ENCODE measurements around the gene LDLRAD4.

The LDLRAD4 gene

DNA sequence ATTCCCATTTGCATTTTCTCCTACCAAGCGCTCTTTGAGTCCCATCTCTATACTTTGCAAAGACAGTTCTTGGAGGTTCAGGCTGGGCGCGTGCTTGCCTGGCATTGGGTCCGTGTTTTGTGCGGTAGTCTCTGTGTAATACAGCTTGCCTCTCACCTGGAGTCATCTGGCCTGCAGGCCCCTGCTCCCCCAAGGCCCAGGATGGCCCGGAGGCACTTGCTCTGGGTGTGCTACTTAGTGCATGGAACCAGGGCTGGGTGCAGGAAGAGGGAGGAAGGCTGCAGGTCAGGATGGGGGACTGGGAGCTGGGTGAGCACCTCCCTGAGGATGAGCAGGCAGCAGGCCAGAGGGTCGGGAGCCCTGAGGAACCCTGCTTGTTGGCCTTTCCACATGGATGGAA, 220.9 kb downstream of the LDLRAD4 start:
- no peak for DNase-seq

DNA sequence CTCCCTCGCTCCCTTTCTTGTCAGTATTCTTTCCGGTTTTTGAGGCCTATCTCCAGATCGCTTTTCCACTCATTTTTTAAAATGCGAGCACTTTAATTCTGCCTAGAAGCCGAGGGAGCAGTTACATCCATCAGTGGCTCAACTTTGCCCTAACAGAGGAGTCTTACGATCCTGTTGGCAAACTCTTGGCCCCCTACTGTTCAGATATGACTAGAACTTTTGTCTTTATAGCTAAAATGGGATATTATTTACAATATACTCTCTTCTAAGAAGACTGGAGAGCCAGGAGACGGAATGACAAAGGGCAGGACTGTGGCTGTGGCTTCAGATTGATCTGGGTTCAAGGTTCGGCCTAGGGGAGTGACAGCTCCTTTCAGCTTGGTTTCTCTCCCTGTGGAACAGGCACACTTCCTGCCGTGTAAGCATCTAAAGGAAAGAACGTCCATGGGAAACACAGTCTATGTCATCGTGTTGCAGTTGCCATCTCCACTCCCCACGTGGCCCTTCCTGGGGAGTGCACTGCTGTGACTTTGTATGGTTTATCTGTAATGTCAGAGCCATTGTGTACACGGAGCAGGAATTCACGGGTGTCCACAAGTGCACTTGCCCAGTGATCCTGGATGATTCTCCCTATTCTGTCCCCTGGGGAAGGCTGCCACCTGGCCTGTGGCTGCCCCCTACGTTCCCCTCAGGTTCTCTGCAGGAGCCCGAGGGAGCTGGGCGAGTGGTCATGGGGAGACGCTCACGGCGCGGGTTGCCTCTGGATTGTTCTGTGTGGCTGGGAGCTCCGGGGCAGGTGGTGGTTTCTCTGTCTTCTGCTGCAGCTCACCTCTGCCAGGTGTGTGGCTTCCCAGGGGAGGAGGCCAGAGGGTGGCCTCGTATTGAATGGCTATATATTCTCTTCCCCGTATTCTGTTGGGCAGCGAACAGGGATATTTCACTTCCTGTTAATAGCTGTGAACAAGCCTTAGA, 222.0 kb downstream of the LDLRAD4 start:
- no peak for DNase-seq

DNA sequence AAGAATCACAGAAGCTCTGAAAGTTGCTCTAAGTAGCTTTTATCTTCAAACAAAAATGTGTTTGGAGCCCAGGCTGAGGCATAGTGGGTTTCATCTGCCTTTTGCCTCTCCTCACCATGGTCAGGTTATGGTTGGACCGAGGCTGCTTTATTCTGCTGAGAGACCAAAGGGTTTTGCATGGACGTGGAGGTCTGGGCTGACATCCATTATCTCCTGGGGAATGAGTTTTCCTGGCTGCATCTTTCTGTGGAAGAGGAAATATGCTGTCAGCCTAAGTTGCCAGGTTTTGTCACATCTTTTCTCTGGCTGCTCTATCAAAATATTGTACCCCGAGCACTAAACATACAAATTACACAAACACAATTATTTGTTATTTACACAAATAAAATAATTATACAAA, 223.2 kb downstream of the LDLRAD4 start:
- no peak for DNase-seq

DNA sequence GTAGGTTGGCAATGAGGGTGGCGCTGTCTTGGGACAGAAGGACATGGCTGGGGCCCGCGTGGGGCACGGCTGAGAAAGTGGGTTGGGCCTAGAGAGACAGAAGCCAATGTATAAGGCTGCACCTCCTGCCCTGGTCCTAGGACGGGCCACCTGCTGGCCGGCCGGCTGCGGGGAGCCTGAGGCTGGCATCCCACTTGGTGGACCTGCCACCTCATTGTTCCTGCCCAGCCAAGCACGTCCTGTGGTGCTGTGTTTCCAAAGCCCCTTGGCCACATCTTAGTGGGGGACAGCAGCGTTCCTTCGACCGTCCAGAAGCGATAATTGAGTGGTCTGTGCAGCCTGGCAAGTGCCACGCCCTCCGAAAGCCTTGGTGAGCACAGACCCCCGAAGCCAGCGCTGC, 223.9 kb downstream of the LDLRAD4 start:
- no peak for DNase-seq

DNA sequence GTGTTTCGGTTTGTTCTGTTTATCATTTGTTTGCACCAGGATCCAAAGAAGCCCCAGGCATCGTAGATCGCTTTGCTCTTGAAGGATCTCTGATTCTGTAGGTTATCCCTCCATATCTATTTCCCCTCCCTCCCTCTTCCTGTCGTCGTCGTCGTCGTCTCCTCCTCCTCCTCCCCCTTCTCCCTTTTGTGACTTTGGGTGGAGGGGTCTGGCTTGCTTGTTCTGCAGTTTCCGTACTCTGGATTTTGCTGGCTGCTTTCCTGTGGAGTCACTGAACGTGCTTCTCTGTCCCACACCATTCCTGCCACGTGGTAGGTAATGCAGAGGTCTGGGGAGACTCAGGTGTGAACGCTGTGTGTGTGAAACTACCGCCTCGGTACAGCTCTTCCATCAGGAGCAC, 225.0 kb downstream of the LDLRAD4 start:
- no peak for DNase-seq

DNA sequence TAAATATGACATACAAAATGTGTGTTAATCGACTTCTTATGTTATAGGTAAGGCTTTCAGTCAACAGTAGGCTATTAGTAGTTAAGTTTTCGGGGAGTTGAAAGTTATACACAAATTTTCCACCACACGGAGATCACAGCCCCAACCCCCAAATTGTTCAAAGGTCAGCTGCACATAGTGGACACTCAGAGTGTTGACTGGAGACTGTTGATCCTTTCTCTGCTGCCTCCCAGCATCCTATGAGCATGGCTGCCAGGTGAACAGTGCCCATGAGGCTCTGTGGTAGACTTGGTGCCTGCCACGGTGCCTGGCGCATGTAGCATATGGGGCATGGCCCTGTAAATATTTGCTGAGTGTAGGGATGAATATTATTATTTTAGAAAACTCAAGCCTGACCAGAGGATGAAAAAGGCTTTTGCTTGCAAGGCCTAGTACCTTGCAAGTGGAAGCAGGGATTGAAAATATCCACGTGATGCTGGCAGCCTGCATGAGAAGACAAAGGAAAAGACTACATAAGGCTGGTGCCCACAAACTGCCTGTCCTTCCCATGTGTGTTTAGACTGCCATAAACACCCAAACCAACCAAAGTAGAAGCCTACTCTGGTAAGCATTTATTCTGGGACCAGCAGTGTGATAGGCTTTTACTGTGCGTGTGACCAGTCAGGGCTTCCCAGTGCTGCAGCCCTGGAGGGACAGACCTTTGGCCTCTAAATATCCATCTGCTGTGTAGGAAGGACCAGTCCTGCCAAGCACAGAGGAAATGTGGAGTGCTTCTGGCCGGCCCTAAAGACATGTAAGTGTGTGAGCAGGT, 226.1 kb downstream of the LDLRAD4 start:
- no peak for DNase-seq

- no peak for DNase-seq
These were observed 226.8 kb downstream of the LDLRAD4 start for GRCh38 chr18:13445241-13445897.

DNA sequence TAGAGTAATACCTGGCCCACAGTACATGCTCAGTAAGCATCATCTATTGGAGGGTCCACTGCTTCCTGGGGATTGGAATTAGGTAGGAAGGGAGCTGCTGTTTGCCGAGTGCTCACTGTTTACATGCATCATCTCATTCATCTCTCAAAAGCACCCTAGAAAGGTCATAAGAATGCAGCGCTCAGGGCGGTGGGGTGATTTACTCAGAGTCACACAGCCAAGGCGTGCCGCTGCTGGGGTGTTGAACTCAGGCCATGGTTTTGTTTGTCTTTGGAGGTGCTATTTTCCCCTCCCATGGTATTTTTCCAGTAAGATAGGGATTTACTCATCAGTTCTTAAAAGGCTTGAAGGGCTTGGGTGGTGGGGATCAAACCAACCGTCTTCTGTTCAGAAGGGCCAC, 227.5 kb downstream of the LDLRAD4 start:
- no peak for DNase-seq

DNA sequence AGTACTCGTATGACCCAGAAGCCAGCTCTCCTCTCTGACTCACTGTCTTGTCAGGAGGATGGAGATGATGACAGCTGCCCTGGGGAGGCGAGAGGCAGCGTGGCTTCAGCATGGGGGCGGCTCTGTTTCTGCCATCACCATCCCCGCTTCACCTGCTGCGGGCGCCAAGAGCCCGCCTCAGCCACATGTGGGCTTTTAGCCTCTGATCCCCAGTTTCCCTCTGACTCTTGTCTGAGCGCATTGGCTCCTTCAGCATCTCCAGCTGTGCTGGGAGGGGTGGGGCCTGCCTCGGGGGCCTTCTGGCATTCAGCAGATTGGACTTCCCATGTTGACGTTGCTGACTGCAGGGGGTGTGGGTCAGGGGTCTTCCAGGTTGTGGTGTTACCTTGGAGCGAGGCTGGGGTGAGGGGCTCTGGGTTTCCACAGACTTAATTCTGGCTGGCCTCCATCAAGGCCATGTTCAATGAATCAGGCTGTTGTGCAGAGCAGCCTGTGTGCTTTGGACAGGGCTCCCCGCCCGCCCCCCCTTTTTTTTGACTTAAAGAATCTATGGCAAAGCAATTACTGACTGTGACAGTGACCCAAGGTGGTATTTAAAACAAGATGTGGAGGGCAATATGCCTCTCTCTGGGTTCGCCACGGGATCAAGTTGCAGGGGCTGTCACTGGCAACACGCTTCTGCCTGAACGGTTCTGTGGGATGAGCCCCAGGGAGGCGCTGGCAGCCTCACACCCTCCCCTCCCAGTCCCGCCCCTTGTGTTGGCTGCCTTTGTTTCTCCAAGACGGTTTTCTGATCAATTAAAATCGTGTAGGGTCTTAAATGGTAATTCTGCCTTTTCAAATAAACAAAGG, 228.3 kb downstream of the LDLRAD4 start:
- no peak for DNase-seq

DNA sequence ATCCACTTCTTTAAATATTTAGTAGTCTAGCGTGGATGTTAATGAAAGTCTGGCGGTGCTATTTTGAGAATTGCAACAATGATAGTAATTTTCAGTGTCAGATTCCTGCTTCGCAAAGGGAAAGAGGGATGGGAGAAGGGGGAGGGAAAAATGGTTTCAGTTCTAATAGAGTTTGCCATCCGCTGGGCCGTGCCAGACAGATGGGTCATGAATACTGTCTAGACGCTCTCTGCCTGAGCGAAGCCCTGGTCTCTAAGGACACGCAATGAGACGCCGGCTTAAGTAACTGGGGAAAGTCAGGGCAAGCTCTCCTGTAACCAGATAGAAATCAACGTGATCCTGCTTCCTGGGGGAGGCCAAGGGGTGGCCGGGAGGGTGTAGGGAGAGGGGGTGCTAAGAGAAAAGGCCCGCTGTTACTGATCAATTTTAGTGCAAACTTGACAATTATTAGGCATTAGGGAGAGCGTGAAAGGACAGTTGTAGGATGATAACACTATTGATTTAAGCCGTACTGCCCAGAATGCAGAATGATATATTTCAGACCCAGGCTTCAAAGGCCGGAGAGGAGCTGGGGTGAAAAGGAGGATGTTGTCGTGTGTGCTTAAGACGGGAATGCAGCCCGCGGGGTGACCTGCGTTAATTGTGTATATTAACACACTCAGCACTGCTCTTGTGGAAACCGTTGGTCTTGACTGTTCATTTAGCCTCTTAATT, 229.2 kb downstream of the LDLRAD4 start:
- DNase-seq = peak; percentile 44

GRCh38 chr18:13448335-13448795, 229.8 kb downstream of the LDLRAD4 start:
- DNase-seq = no peak

DNA sequence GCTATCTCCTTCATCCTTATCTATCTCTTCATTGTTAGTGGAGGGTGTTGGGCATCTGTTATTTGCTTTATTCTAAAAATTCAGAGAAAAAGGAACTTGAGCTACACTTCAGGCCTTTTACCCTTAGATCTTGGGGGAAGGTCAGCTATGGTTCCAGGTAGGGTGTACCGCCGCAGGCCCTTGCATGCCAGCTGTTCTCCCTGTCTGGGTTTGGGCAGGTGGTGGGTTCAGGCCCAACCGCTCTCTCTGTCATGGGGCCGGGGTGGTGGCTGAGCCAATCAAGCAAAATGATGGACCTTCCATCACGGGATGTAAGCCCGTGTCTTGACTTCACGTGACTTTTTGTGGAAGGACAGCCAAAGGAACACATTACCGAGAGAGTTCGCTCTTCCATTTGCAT, 231.1 kb downstream of the LDLRAD4 start:
- no peak for DNase-seq

GRCh38 chr18:13450289-13451212, 232.0 kb downstream of the LDLRAD4 start:
- DNase-seq = no peak

- DNase-seq = no peak
These were observed 232.6 kb downstream of the LDLRAD4 start for GRCh38 chr18:13451213-13451540.

DNA sequence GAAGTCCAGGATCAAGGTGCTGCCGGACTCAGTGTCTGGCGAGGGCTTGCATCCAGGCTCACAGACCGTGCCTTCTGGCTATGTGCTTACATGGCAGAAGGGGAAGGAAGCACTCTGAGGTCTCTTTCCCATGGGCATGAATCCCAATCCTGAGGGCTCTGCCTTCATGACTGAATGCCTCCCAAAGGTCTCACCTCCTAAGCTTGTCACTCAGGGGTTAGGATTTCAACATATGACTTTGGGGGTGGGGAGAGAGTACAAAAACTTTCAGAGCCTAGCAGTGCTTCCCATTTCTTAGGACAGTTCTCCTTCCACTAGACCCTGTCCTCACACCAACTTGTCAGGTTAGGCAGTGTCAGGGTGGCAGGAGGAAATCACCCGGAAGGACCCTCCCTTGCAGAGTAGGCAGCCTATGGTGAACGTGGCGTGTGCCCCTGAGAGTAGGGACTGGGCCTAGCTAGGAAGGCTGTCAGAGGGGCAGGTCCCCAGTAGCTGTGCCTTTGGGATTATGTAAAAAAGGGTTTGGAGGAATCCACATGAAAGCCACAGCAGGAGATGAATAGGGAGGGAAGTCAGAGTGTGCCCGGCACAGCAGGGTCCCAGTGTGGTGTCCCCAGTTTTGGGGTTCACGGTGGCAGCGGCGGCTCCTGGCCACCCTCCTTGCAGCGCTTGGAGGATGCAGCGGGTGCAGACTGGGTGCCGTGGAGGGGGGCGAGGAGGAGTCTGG, 233.3 kb downstream of the LDLRAD4 start:
- DNase-seq = no peak

DNA sequence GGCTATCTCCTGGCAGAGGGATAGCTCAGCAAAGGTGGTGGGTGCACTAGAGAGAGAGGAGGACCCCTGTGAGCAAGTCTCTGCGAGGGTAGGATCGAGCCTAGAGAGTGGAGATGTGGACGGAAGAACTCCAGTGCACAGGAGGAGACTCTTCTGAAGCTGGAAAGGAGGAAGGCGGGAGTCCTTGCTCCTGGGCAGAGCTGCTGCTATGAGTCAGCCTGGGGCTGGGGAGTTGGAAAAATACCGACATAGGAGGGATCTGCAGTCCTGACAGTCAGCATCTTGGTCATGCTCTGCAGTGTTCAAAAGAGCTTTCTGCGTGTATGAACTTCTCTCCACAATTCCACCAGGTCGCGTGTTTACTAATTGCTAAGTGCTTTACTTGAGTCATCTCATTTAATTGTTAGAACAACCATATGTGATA, 233.8 kb downstream of the LDLRAD4 start:
- no peak for DNase-seq

GRCh38 chr18:13452871-13453680, 234.5 kb downstream of the LDLRAD4 start:
- DNase-seq = no peak

GRCh38 chr18:13453714-13454113, 235.2 kb downstream of the LDLRAD4 start:
- no peak for DNase-seq

Measured in DMS79 (cell line).